ENCODE measurements around the gene STOML1. TPM values are rescaled to one million over a fixed set of nuclear protein-coding genes. Genes with fewer than 3 reads are reported as not detected.

STOML1 gene
- total and polyA plus RNA-seq, 9 of the 15 experiments (the other 6 are each of a cell fraction or from before 2014, with no cell fraction given), result 0.25 to 9.7 (median 4.6) TPM

- no peak for TF ChIP-seq ZBTB34 (CRISPR knock-in tag; IDR thresholded peaks at IDR 0.05)
- peak; percentile 11; the same call in 1 of the 2 replicates for TF ChIP-seq PKNOX1 (IDR thresholded peaks at IDR 0.05)
- TF ChIP-seq ARID3B (CRISPR knock-in tag; IDR thresholded peaks at IDR 0.05; ENCODE audit: borderline replicate concordance), result no peak
- TF ChIP-seq ZNF224 (CRISPR knock-in tag; IDR thresholded peaks at IDR 0.05), result no peak
- no peak for TF ChIP-seq SP1 (CRISPR knock-in tag; IDR thresholded peaks at IDR 0.05)
- TF ChIP-seq CBFA2T3 (IDR thresholded peaks at IDR 0.05), result no peak
- TF ChIP-seq HMBOX1 (IDR thresholded peaks at IDR 0.05), result no peak
- TF ChIP-seq ARNT (IDR thresholded peaks at IDR 0.05), result no peak
- TF ChIP-seq ZNF318 (IDR thresholded peaks at IDR 0.05; ENCODE audit: borderline replicate concordance in 1 of 2, low read depth in 1 of 2), result no peak
- no peak for TF ChIP-seq ZNF77 (CRISPR knock-in tag; IDR thresholded peaks at IDR 0.05)
- TF ChIP-seq ESRRA (IDR thresholded peaks at IDR 0.05; ENCODE audit: borderline replicate concordance, low read depth), result no peak
These were observed 33.0 kb downstream of the STOML1 start (continued) for GRCh38 chr15:73959012-73959581.
